ENCODE data around the gene MYPOP. TPM values are rescaled to one million over a fixed set of nuclear protein-coding genes. Genes with fewer than 3 reads are reported as not detected.

The MYPOP gene
- total and polyA plus RNA-seq, 2 of the 13 experiments (the other 11 are each of a cell fraction or from before 2014, with no cell fraction given), result 2.3 to 2.7 TPM

DNA sequence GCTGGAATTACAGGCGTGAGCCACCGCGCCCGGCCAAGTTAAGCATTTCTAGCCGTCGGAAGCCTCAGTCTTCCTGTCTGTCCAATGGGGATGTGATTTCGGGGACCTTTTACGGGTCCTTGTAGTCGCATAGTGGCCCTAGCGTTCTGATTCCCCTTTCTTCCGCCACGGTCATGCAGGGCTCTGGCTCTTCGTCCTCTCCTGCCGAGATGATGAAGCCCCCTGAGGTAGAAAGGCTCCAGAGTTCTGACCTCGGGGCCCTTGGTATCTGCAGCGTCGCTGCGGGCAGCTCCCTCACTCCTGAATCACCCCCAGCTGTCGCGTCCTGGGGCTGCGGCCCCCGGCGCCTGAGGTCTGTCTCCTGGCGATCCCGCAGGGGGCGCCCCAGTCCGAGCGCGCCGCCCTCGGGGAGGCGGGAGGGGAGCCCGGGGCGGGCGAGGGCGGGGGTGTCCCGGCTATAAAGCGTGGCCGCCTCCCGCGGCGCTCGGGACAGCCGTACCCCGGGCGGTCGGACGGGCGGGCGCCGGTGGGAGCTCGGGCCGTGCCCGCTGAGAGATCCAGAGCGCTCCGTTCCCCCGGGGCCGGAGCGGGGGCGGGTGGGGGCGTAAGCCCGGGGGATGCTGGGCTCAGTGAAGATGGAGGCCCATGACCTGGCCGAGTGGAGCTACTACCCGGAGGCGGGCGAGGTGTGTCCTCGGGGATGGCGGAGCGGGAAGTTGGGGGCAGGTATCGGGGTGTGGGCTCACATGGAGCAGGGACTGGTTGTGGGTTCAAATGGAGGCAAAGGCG, 38.4 kb downstream of the MYPOP start, which contains the start of gene FOXA3 (continued):
- no peak for TF ChIP-seq RBM39 (IDR thresholded peaks at IDR 0.05; ENCODE audit: low read depth, low read length, poor library complexity, severe bottlenecking)
- no peak; the same call in 1 of the 2 replicates for TF ChIP-seq ZSCAN21 (CRISPR knock-in tag; IDR thresholded peaks at IDR 0.05; ENCODE audit: borderline replicate concordance)
- TF ChIP-seq, protein P1, sequence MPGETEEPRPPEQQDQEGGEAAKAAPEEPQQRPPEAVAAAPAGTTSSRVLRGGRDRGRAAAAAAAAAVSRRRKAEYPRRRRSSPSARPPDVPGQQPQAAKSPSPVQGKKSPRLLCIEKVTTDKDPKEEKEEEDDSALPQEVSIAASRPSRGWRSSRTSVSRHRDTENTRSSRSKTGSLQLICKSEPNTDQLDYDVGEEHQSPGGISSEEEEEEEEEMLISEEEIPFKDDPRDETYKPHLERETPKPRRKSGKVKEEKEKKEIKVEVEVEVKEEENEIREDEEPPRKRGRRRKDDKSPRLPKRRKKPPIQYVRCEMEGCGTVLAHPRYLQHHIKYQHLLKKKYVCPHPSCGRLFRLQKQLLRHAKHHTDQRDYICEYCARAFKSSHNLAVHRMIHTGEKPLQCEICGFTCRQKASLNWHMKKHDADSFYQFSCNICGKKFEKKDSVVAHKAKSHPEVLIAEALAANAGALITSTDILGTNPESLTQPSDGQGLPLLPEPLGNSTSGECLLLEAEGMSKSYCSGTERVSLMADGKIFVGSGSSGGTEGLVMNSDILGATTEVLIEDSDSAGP (CRISPR knock-in tag; IDR thresholded peaks at IDR 0.05; ENCODE audit: borderline replicate concordance), result no peak
- TF ChIP-seq, protein P2, sequence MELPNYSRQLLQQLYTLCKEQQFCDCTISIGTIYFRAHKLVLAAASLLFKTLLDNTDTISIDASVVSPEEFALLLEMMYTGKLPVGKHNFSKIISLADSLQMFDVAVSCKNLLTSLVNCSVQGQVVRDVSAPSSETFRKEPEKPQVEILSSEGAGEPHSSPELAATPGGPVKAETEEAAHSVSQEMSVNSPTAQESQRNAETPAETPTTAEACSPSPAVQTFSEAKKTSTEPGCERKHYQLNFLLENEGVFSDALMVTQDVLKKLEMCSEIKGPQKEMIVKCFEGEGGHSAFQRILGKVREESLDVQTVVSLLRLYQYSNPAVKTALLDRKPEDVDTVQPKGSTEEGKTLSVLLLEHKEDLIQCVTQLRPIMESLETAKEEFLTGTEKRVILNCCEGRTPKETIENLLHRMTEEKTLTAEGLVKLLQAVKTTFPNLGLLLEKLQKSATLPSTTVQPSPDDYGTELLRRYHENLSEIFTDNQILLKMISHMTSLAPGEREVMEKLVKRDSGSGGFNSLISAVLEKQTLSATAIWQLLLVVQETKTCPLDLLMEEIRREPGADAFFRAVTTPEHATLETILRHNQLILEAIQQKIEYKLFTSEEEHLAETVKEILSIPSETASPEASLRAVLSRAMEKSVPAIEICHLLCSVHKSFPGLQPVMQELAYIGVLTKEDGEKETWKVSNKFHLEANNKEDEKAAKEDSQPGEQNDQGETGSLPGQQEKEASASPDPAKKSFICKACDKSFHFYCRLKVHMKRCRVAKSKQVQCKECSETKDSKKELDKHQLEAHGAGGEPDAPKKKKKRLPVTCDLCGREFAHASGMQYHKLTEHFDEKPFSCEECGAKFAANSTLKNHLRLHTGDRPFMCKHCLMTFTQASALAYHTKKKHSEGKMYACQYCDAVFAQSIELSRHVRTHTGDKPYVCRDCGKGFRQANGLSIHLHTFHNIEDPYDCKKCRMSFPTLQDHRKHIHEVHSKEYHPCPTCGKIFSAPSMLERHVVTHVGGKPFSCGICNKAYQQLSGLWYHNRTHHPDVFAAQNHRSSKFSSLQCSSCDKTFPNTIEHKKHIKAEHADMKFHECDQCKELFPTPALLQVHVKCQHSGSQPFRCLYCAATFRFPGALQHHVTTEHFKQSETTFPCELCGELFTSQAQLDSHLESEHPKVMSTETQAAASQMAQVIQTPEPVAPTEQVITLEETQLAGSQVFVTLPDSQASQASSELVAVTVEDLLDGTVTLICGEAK (IDR thresholded peaks at IDR 0.05), result no peak
- TF ChIP-seq, protein P2 (CRISPR knock-in tag; IDR thresholded peaks at IDR 0.05), result no peak; the same call in 1 of the 2 replicates
- no peak for TF ChIP-seq ZIK1 (CRISPR knock-in tag; IDR thresholded peaks at IDR 0.05; ENCODE audit: borderline replicate concordance, low read depth)
- TF ChIP-seq, protein P3, sequence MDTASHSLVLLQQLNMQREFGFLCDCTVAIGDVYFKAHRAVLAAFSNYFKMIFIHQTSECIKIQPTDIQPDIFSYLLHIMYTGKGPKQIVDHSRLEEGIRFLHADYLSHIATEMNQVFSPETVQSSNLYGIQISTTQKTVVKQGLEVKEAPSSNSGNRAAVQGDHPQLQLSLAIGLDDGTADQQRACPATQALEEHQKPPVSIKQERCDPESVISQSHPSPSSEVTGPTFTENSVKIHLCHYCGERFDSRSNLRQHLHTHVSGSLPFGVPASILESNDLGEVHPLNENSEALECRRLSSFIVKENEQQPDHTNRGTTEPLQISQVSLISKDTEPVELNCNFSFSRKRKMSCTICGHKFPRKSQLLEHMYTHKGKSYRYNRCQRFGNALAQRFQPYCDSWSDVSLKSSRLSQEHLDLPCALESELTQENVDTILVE (CRISPR knock-in tag; IDR thresholded peaks at IDR 0.05), result peak; percentile 56; the same call in 1 of the 2 replicates
- TF ChIP-seq, protein P4, sequence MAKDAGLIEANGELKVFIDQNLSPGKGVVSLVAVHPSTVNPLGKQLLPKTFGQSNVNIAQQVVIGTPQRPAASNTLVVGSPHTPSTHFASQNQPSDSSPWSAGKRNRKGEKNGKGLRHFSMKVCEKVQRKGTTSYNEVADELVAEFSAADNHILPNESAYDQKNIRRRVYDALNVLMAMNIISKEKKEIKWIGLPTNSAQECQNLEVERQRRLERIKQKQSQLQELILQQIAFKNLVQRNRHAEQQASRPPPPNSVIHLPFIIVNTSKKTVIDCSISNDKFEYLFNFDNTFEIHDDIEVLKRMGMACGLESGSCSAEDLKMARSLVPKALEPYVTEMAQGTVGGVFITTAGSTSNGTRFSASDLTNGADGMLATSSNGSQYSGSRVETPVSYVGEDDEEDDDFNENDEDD (CRISPR knock-in tag; IDR thresholded peaks at IDR 0.05; ENCODE audit: borderline replicate concordance), result peak; percentile 61; the same call in 1 of the 2 replicates
- TF ChIP-seq ZSCAN22 (CRISPR knock-in tag; IDR thresholded peaks at IDR 0.05), result no peak
- peak; percentile 89 for TF ChIP-seq ZMYM2 (CRISPR knock-in tag; IDR thresholded peaks at IDR 0.05)
- no peak for TF ChIP-seq MED8 (CRISPR knock-in tag; IDR thresholded peaks at IDR 0.05; ENCODE audit: insufficient replicate concordance)
- TF ChIP-seq KLF15 (CRISPR knock-in tag; IDR thresholded peaks at IDR 0.05; ENCODE audit: borderline replicate concordance), result no peak
- peak; percentile 10; the same call in 1 of the 2 replicates for TF ChIP-seq ZNF747 (CRISPR knock-in tag; IDR thresholded peaks at IDR 0.05; ENCODE audit: borderline replicate concordance)
- 0 out of 2 replicates have a peak, but pooled peaks have one; percentile 62 for TF ChIP-seq ZNF446 (CRISPR knock-in tag; IDR thresholded peaks at IDR 0.05)
- TF ChIP-seq SNRNP70 (IDR thresholded peaks at IDR 0.05; ENCODE audit: low read depth, low read length), result no peak
